HFF-Myc (cell line): ENCODE results near the gene SGPL1.

Experiments used
- DNase-seq: peaks from one replicate; pipeline ENCODE4 v3.0.0-alpha.2; 2011; ENCODE audit warnings: low read depth; ENCODE audit errors: extremely low read depth
- H3K4me3 ChIP-seq: replicated peaks from 2 replicates; pipeline ENCODE4 v1.5.1; 2011; ENCODE audit warnings: low read depth, mild to moderate bottlenecking, control low read depth, low read length
- TF ChIP-seq, protein P1 (sequence below): IDR thresholded peaks from 2 replicates; pipeline ENCODE4 v1.5.1; 2012; ENCODE audit warnings: mild to moderate bottlenecking, low read depth, low read length, control low read depth; ENCODE audit errors: missing control alignments

The SGPL1 gene

DNA sequence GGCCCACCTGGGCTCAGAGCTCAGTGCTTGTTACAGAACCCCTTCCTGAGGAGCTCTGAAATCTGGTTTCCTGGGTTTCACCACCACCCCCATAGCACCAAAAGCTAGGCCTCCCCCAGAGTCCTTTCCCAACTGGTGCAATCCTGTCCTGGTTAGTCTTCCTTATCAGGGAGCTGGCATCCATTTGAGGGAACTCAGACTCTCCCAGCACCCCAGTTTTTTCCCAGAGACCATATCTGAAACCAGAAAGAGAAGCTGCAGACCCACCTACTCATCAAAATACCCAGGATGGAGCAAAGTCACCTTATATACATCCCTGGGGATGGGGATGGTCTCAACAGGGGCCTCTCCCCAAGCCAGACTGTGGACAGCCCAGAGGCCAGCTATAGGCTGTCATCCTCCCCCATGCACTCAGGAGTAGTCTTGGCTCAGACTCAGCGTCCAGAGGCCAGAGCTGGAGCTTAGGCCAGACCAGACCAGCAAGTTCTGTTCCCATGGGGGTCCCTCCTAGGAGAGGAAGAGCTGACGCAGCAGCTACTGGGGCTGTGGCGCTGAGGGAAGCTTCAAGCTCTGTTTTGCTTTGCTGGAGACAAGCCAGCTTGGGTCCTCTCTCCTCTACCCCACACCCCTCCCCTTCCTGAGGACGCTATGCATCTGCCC, 33.5 kb upstream of the SGPL1 start:
- TF ChIP-seq, protein P1, sequence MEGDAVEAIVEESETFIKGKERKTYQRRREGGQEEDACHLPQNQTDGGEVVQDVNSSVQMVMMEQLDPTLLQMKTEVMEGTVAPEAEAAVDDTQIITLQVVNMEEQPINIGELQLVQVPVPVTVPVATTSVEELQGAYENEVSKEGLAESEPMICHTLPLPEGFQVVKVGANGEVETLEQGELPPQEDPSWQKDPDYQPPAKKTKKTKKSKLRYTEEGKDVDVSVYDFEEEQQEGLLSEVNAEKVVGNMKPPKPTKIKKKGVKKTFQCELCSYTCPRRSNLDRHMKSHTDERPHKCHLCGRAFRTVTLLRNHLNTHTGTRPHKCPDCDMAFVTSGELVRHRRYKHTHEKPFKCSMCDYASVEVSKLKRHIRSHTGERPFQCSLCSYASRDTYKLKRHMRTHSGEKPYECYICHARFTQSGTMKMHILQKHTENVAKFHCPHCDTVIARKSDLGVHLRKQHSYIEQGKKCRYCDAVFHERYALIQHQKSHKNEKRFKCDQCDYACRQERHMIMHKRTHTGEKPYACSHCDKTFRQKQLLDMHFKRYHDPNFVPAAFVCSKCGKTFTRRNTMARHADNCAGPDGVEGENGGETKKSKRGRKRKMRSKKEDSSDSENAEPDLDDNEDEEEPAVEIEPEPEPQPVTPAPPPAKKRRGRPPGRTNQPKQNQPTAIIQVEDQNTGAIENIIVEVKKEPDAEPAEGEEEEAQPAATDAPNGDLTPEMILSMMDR: no peak
- no peak for DNase-seq
- no peak overlapping the region for H3K4me3 ChIP-seq

DNA sequence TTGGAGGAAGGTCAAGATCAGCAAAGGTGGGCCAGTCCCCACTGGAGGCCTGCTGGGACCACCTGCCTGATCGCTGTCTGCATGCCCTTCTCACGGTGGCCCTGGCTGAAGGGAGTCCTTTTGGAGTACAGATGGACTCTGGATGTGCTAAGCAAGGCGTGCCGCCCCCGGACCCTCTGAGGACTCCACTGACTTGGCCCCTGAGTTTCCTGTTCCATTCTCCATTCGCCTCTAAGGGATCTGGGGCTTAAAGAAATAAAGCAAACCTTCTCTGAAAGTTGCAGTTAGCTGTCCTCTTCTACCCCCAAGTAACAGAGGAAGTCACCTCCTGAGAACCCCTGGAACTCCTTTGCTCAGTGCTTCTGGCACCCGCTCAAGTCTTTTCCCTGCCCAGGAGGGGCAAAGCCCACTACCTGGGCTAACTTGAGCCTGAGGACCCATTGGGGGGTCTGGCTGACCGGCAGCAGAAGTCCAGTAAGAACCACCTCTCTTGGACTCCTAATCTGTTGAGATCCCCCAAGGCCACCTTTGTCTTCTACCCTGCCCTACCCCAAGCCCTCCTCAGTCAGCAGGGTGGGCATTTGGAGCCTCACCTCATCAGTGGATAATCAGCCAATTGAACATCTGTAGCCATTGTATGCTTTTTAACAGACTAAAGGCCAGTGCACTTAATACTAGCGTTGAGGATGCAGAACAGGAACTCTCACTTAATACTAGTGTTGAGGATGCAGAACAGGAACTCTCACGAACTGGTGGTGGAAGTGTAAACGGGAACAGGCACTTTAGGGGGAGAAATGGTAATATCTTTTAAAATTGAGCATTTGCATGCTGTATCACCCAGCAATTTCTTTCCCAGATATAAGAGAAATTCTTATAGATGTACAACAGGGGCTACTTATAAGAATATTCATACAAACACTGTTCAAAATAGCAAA, 32.7 kb upstream of the SGPL1 start:
- DNase-seq: no peak
- no peak overlapping the region for H3K4me3 ChIP-seq
- TF ChIP-seq, protein P1: no peak

DNA sequence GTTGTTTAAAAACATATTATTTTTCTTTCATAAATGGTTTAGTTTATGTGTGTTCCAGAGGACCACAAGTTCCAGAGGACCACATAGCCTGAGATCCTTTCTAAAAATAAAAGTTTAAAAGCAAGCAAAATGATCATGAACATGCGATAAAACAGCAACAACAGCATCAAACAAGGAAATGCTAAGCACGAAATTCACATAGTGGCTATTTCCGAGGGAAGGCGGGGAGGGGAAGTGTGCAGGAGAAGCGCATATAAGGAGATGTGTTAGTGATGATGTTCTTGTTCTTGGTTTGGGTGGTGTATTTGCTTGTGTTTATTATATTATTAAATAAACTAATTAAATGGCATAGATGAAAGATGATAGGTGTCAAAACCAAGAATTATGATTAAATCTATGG, 31.7 kb upstream of the SGPL1 start:
- no peak overlapping the region for H3K4me3 ChIP-seq
- DNase-seq: no peak
- TF ChIP-seq, protein P1: no peak

DNA sequence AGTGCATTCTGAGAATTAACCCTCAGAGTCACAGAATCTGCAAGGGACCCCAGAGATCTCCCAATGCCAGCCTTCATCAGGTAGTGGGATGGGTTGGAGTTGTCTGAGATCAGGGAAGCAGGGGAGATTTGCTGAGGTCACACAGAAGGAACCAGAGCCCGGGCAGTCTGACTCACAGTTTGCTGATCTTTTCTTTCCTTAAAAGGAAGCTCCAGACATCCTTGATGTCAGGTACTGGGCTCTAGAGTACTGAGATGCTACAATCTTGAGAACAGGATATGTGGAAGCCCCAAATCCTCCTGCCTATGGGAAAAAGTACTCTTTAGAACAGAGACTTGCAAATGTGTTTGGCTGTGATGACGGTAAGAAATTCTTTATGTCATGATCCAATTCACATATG, 31.3 kb upstream of the SGPL1 start:
- H3K4me3 ChIP-seq: no peak overlapping the region
- no peak for DNase-seq
- TF ChIP-seq, protein P1: no peak

DNA sequence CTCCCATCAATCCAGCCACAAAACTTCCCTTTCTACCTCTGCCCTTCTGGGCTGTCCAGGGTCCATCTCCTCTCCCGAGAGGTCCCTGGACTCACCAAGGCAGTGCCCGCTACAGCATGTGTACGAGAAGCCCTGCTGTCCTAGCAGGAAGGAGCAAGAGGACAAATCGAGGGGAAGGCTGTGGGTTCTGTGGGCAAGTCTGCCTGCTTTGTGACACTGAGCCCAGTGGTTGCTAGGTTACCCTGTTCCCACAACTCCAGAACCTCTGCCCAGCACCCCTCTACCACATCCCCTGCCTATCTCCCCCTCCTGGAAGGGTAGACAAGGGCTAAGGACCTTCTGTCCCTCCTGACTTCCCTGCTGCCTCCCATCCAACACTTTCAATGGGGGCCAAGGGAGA, 30.6 kb upstream of the SGPL1 start, which contains the start of gene TBATA:
TSS of gene TBATA (minus strand) at position 188 of the 400 bp plus-strand sequence. CDS start 1,998 bp downstream, outside the sequence.
- no peak within 1 kb of the TSS for H3K4me3 ChIP-seq
- TF ChIP-seq, protein P1: no peak
- no peak for DNase-seq

DNA sequence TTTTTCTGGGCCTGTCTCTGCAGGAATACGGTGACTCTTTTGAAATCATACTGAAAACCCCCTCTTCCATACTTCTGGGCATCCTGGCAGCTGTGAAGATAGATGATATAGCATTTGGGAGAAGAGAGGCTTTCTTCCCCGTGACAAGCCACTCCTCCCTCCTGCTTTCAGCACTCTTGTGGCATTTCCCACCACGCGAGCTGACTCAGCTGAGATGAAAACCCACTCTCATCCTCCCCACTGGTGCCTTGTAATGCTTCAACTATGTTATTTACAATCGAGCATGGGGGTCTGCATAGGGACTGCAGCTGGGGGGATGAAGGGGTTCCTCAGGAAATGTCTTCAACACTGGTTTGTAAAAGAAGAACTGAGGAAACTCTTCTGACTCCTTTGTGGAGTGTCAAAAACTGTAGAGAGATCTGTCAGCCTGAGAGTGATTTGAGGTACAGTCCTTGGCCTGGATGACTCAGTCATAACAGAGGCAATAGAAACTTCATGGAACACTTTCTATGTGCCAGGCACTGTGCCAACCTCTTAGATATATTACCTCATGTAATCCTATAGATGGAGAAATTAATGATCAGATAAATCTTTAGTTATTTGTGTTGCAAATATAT, 28.8 kb upstream of the SGPL1 start:
- no peak overlapping the region for H3K4me3 ChIP-seq
- no peak for DNase-seq
- TF ChIP-seq, protein P1: no peak
